SJSA1 (cell line): ENCODE data around the gene SLC3A2. TPM values are rescaled to one million over a fixed set of nuclear protein-coding genes. Genes with fewer than 3 reads are reported as not detected.

Source experiments
- DNase-seq, 2 experiments: peaks; one replicate each; pipeline ENCODE4 v3.0.0-alpha.2; 2015 to 2020; ENCODE audit warnings: low spot score in 2 of 2, low read depth in 1 of 2
- H3K27ac ChIP-seq: fragments of 250-450 bp; sonication (Bioruptor Pico); 2 replicates; pipeline ENCODE4 v1.5.1; 2020; ENCODE audit warnings: mild to moderate bottlenecking, moderate library complexity
- H3K27me3 ChIP-seq: fragments of 250-450 bp; sonication (Bioruptor Pico); replicated peaks from 2 replicates; pipeline ENCODE4 v1.5.1; 2020; ENCODE audit warnings: mild to moderate bottlenecking, moderate library complexity
- H3K36me3 ChIP-seq: fragments of 250-450 bp; sonication (Bioruptor Pico); 2 replicates; pipeline ENCODE4 v1.5.1; 2020; ENCODE audit warnings: mild to moderate bottlenecking
- H3K4me1 ChIP-seq: fragments of 250-450 bp; sonication (Bioruptor Pico); replicated peaks from 2 replicates; pipeline ENCODE4 v1.6.1; 2021; ENCODE audit warnings: mild to moderate bottlenecking
- H3K4me3 ChIP-seq: fragments of 250-450 bp; sonication (Bioruptor Pico); 2 replicates; pipeline ENCODE4 v1.5.1; 2020; ENCODE audit warnings: mild to moderate bottlenecking
- H3K9me3 ChIP-seq: fragments of 250-450 bp; sonication (Bioruptor Pico); replicated peaks from 2 replicates; pipeline ENCODE4 v1.5.1; 2020; ENCODE audit warnings: mild to moderate bottlenecking
- total RNA-seq: library from RNA; depleted of rRNA; stranded (reverse); fragments of >200 nt; shearing (Covaris generic); gene quantifications from 2 replicates; pipeline ENCODE4 v1.2.3, GENCODE V29; 2014

The SLC3A2 gene
- total RNA-seq, 1 experiment from 2014 or later: 452 TPM

GRCh38 chr11:62881579-62882430, 1.1 kb downstream of the SLC3A2 start:
- peak; percentile 98 to 99 for DNase-seq
- H3K27me3 ChIP-seq: no peaks in the 10 kb centered on the region
- no peaks in the 10 kb centered on the region for H3K9me3 ChIP-seq
- peak overlapping the region; percentile 84 for H3K4me3 ChIP-seq
- H3K36me3 ChIP-seq: peaks cover 58% of the 10 kb centered on the region
- H3K27ac ChIP-seq: peak overlapping the region; percentile 88
- H3K4me1 ChIP-seq: peaks cover 34% of the 10 kb centered on the region

- no peak for DNase-seq
- H3K36me3 ChIP-seq: peaks cover 64% of the 10 kb centered on the region
These were observed 1.7 kb downstream of the SLC3A2 start for GRCh38 chr11:62882431-62882749.

GRCh38 chr11:62882788-62883501, 2.2 kb downstream of the SLC3A2 start:
- Histone ChIP-seq H3K27me3 (no peaks in the 10 kb centered on the region), H3K4me1 (peaks cover 34% of the 10 kb centered on the region), H3K36me3 (peaks cover 70% of the 10 kb centered on the region), H3K9me3 (no peaks in the 10 kb centered on the region), H3K4me3 (peak overlapping the region; percentile 84), H3K27ac (peak overlapping the region; percentile 88; the same call in 1 of the 2 replicates)
- no peak for DNase-seq

More at GRCh38 chr11:62882431-62882749, 1.7 kb downstream of the SLC3A2 start:
- peaks cover 34% of the 10 kb centered on the region for H3K4me1 ChIP-seq
- no peaks in the 10 kb centered on the region for H3K27me3 ChIP-seq
- H3K27ac ChIP-seq: peak overlapping the region; percentile 88
- H3K4me3 ChIP-seq: peak overlapping the region; percentile 84
- H3K9me3 ChIP-seq: no peaks in the 10 kb centered on the region

GRCh38 chr11:62883673-62884072, 3.0 kb downstream of the SLC3A2 start:
- H3K36me3 ChIP-seq: peaks cover 77% of the 10 kb centered on the region
- no peaks in the 10 kb centered on the region for H3K9me3 ChIP-seq
- H3K27ac ChIP-seq: no peak overlapping the region
- peaks cover 34% of the 10 kb centered on the region for H3K4me1 ChIP-seq
- no peak for DNase-seq
- no peaks in the 10 kb centered on the region for H3K27me3 ChIP-seq
- no peak overlapping the region for H3K4me3 ChIP-seq

- Histone ChIP-seq H3K27me3 (no peaks in the 10 kb centered on the region), H3K36me3 (peaks cover 93% of the 10 kb centered on the region), H3K27ac (no peak overlapping the region), H3K4me3 (no peak overlapping the region), H3K4me1 (peaks cover 27% of the 10 kb centered on the region), H3K9me3 (no peaks in the 10 kb centered on the region)
- DNase-seq: no peak
These were observed 4.5 kb downstream of the SLC3A2 start for GRCh38 chr11:62885137-62885750.

- Histone ChIP-seq H3K4me1 (peaks cover 13% of the 10 kb centered on the region), H3K9me3 (no peaks in the 10 kb centered on the region), H3K36me3 (peaks cover 68% of the 10 kb centered on the region), H3K27ac (no peak overlapping the region), H3K4me3 (no peak overlapping the region), H3K27me3 (no peaks in the 10 kb centered on the region)
- no peak for DNase-seq
These were observed 7.7 kb downstream of the SLC3A2 start for GRCh38 chr11:62888406-62888805.

GRCh38 chr11:62889126-62889483, 8.4 kb downstream of the SLC3A2 start:
- no peak overlapping the region for H3K27ac ChIP-seq
- H3K27me3 ChIP-seq: no peaks in the 10 kb centered on the region
- no peak overlapping the region for H3K4me3 ChIP-seq
- H3K36me3 ChIP-seq: peaks cover 61% of the 10 kb centered on the region
- no peaks in the 10 kb centered on the region for H3K9me3 ChIP-seq
- peaks cover 6% of the 10 kb centered on the region for H3K4me1 ChIP-seq
- no peak for DNase-seq

- Histone ChIP-seq H3K36me3 (peaks cover 55% of the 10 kb centered on the region), H3K4me1 (0 out of 2 replicates have a peak, but pooled peaks cover 3% of the 10 kb centered on the region), H3K27ac (no peak overlapping the region), H3K4me3 (no peak overlapping the region), H3K27me3 (no peaks in the 10 kb centered on the region), H3K9me3 (no peaks in the 10 kb centered on the region)
- DNase-seq: no peak
These were observed 9.1 kb downstream of the SLC3A2 start for GRCh38 chr11:62889484-62890437.

GRCh38 chr11:62892077-62892922, 11.6 kb downstream of the SLC3A2 start:
- Histone ChIP-seq H3K36me3 (peaks cover 29% of the 10 kb centered on the region), H3K9me3 (no peaks in the 10 kb centered on the region), H3K4me3 (no peak overlapping the region), H3K27me3 (no peaks in the 10 kb centered on the region), H3K27ac (no peak overlapping the region), H3K4me1 (0 out of 2 replicates have a peak, but pooled peaks cover 3% of the 10 kb centered on the region)
- DNase-seq: no peak

GRCh38 chr11:62895501-62895900, 14.8 kb downstream of the SLC3A2 start:
- Histone ChIP-seq H3K27ac (no peak overlapping the region), H3K4me1 (no peaks in the 10 kb centered on the region), H3K9me3 (no peaks in the 10 kb centered on the region), H3K27me3 (0 out of 2 replicates have a peak, but pooled peaks cover 3% of the 10 kb centered on the region), H3K4me3 (no peak overlapping the region), H3K36me3 (no peaks in the 10 kb centered on the region; the same call in 1 of the 2 replicates)
- DNase-seq: no peak

GRCh38 chr11:62896049-62896448, 15.4 kb downstream of the SLC3A2 start:
- H3K9me3 ChIP-seq: no peaks in the 10 kb centered on the region
- no peak overlapping the region for H3K4me3 ChIP-seq
- H3K27ac ChIP-seq: no peak overlapping the region
- H3K27me3 ChIP-seq: 0 out of 2 replicates have a peak, but pooled peaks cover 3% of the 10 kb centered on the region
- H3K4me1 ChIP-seq: no peaks in the 10 kb centered on the region
- DNase-seq: no peak
- H3K36me3 ChIP-seq: no peaks in the 10 kb centered on the region

- H3K27me3 ChIP-seq: peaks cover 3% of the 10 kb centered on the region; the same call in 1 of the 2 replicates
- no peaks in the 10 kb centered on the region; the same call in 1 of the 2 replicates for H3K9me3 ChIP-seq
- no peak for DNase-seq
- H3K4me3 ChIP-seq: no peak overlapping the region
- no peaks in the 10 kb centered on the region for H3K36me3 ChIP-seq
- H3K27ac ChIP-seq: no peak overlapping the region
- no peaks in the 10 kb centered on the region for H3K4me1 ChIP-seq
These were observed 16.6 kb downstream of the SLC3A2 start for GRCh38 chr11:62897311-62897710.
